Activated naive CD4-positive, alpha-beta T cell (primary cell): ENCODE measurements around the gene TOMM22.
"Not testable (repeated sequence)": the region's sequence is repeated elsewhere in the genome, so short reads cannot be mapped to it uniquely, and the experiment has no call there.

Experiments
- DNase-seq, 4 experiments: peaks; one replicate each; lab custom pipeline; 2025; lab: John Stamatoyannopoulos, UW

The TOMM22 gene

GRCh38 chr22:38681582-38682335, at the start of gene TOMM22:
Gene TOMM22 (plus strand): TSS chr22:38681957. CDS start chr22:38681979, 22 bp downstream.
- DNase-seq, result peak; percentile 75 to 77 (median 76)

GRCh38 chr22:38632528-38632927, 49.2 kb upstream of the TOMM22 start:
- no peak for DNase-seq

DNA sequence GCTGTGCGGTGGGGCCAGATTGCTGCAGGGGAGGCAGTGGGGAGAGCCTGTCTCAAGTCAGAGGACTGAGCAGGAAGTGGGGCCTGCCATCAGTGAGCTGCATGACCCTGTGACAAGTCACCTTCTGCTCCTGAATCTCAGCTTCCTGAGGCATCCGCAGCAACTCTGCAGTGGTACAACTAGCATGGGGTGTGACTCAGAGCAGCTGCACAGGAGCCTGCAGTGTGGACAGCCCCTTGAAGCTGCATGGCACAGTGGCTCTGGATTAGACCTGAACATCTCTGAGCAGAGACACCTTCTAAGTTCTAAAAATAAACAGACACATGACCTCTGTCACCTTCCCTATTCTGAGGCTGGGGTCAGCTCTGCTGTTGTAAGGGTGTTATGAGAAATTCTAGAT, 43.5 kb upstream of the TOMM22 start:
- no peak for DNase-seq

GRCh38 chr22:38638728-38639127, 43.0 kb upstream of the TOMM22 start:
- no peak for DNase-seq

DNA sequence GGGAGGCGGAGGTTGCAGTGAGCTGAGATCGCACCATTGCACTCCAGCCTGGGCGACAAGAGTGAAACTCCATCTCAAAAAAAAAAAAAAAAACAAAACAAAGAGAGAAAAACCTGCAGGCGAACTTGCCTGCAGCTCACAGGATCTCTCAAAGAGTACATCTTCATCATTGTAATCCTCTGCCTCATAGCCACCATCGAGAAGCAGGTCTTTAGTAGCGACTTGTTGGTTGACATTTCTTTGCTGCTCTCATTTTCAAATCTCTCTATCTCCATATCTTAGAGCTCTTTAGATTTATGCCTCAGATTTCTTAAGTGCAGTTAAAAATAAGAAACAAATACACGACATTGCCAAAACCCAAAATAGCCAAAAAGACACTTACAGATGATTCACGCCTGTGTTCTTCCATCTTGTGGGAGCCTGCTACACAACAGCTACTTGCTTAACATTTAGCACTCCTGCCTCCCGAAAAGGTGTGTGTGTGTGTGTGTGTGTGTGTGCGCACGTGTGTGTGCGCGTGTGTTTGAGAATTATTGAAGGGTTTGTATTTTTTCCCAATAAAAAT, 40.2 kb upstream of the TOMM22 start:
- DNase-seq, result no peak

GRCh38 chr22:38644245-38644644, 37.5 kb upstream of the TOMM22 start:
- DNase-seq, result not testable (repeated sequence)

GRCh38 chr22:38645430-38645829, 36.3 kb upstream of the TOMM22 start:
- no peak for DNase-seq

DNA sequence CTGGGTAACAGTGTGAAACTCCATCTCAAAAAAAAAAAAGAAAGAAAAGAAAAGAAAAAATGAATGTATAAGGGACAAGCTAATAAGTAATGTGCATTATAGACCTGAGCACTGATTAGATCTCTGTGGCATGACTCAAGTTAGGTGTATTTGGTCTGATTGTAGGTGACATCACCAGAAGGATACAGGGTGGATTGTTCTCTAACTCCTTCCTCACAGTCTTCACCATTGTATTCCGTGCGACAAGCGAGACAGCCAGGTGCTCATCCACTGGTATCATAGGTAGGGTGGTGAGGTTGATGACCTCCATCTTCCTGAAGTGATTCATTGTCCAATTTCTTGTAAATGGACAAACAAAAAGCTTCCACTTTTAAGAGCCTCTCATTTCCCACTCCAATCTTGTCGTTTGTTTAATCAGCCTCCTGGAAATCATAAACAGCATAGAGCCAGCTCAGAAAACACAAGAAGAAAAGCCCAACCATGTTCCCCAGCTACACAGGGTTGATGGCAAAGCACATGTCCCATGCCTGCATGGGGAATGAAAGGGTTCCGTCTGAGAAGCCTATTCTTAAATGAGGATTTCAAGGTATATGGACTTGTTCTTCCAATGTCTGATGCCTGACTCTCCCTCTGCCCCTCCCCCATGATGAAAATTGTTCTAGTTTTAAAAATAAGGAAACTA, 31.8 kb upstream of the TOMM22 start:
- DNase-seq, result no peak

GRCh38 chr22:38652859-38653258, 28.9 kb upstream of the TOMM22 start:
- DNase-seq, result no peak

DNA sequence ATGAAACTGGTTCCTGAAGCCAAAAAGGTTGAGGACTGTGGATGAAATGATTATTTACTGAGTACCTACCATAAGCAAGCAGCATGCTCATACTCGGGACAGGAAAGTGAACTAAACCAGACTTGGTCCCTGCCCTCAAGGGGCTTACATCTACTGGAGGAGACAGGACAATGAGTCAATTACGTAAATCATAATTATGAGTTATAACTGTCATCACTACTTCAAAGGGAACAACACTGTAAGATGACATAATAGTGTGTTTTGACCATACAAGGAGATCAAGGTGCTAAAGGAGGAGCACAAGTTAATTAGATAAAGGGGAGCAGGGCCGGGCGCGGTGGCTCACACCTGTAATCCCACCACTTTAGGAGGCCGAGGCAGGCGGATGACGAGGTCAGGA, 28.0 kb upstream of the TOMM22 start:
- no peak for DNase-seq

DNA sequence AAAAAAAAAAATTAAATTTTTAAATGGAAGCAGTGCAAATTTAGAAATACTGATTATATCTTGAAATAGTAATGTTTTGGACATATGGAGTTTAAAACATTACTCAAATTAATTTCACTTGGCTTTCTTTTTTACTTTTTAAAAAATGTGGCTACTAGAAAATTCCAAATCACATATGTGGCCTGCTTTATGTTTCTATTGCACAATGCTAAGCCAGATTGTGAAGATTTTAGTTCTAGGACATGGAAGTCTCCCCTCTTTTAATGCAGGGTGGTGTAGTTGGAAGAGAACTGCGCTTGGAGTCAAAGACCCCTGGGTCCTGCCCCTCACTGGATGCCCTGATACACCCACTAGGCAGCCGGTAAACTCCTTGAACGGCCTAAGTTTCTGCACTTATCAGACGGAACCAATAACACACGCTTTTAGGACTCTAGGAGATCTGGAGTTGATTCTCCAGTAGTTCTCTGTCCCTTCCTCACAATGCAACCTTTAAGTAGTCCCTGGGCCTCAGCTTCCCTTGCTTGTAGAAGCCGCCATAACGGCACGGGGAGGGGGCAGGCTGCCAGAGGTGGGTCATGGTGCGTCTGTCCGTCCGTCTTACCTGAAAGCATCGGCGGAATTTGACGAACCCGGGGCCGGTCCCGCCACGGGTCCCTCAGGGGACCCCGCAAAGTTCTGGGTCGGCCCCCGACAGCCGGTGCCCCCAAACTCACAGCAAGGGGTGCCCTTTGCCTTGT, 26.1 kb upstream of the TOMM22 start:
- DNase-seq, result no peak

DNA sequence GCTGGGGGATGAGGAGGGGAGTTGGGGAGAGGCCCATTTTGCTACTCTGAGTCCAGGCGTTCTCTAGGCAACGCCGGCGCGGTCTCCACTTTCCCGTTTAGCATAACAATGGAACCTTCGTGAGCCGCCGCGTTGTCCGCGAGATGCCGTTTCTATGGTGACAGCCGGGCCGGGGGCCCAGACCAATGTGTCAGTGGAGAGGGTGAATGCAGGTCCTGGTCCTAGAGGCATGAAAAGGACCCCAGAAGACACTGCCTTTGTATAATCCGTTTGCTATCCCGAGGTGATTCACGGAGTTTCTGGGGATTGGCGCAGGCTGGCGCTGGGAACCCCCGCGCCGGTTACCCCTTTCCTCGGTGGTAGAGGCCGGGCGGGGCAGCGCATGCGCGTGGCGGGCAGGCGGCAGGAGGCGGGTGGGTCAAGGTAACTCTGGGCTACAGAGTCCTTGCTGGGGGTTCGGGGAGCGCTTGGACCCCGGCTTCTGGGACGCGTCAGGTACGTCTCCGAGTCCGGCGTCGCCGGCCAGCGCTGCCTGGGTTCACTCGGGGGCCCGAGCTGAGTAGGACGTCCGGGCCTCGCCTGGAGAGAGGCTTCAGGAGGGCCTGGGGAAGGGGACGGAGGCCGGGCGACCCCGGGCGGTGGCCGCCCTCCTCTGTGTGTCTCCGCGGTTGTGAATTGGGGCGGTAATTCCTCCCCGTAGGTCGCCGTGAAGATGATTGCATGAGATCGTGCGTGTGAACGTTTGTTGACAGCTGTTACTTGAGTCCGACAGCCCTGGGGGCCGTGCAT, 25.3 kb upstream of the TOMM22 start, which contains the start of the genes CBY1 and FAM227A:
CBY1 (plus strand) TSS at position 383 of the 789 bp plus-strand sequence. CDS start 11,417 bp downstream, outside the sequence.
FAM227A (minus strand) TSS at position 137 of the 789 bp plus-strand sequence. CDS start 6,224 bp downstream, outside the sequence.
- DNase-seq, result peak; percentile 68 to 89 (median 78)

DNA sequence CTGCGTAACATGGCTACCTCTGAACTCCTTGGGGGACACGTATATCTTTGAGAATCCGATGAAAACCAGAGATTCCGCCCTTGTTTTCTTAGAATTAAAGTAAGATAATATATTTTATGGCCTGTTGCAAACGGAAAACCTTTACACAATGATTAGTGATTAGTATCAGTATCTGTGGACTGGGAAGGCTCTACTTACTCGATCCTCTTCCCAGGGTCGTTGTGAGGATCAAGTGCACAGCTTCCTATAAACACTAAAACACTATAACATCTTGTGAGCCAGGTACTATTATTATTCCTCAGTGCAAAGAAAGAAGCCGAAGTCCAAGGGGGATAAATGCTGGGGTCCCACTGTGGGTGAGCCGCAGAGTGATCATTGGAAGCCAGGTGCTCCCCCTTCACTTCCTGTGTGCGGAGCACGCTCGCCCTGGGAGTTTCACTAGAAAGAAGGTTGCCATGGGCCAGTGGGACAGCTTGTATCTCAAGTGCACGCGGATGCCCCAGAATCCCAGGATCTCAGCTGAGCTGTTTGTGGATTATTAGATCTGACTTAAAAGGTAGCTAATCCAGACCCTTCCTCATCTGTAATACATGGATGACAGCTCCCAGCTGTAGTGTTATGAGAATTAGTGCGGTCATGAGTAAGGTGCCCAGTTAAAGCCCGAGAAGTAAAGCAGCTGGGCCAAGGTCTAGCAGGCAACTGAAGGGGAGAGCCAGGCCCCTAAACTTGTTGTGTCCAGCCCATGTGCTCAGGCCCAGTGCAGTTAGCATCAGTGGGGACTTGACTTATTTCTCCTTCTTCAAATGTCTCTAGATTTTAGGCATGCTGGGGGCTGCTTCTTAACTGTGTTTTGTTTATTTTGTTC, 24.5 kb upstream of the TOMM22 start:
- peak in 1 of 4 experiments; percentile 5 for DNase-seq

GRCh38 chr22:38674888-38675287, 6.9 kb upstream of the TOMM22 start:
- DNase-seq, result no peak

- no peak for DNase-seq
These were observed 5.9 kb upstream of the TOMM22 start for GRCh38 chr22:38675833-38676232.

- no peak for DNase-seq
These were observed 3.1 kb downstream of the TOMM22 start for GRCh38 chr22:38684895-38685294.

DNA sequence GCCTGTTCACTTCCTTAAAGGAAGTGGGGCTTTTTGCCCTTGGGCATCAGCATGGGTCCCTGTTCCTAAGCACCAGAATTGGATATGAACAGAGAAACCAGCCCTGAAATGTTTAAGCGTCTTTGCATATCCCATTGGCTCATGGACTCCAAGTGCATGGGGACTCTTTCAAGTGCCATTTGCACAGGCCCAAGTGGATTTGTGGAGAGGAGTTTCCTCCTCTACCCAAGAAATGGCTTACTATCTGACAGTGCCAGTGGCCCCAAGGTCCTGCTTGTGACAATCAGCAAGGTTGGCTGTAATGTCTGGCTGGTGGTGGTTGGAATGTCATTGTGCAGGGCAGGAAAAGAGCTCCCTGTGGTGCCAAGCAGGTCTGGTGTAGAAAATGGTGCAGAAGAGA, 4.0 kb downstream of the TOMM22 start:
- no peak for DNase-seq

DNA sequence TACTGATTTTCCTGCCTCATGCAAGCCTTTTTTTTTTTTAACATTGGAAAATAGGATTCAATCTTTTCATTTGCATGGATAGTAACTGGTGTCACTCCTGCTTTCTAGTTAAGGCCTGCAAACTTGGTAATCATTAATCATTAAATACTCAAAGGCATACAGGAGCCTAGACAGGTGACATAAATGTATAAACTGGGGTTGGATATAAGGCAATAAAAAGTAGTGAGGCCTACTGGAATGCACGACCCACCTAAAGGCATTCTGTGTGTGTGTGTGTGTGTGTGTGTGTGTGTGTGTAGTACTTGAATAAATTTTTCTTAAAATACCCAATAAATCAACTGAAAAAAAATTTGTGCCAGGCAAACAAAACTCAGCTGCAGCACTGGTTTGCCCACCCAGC, 7.9 kb downstream of the TOMM22 start:
- DNase-seq, result no peak

DNA sequence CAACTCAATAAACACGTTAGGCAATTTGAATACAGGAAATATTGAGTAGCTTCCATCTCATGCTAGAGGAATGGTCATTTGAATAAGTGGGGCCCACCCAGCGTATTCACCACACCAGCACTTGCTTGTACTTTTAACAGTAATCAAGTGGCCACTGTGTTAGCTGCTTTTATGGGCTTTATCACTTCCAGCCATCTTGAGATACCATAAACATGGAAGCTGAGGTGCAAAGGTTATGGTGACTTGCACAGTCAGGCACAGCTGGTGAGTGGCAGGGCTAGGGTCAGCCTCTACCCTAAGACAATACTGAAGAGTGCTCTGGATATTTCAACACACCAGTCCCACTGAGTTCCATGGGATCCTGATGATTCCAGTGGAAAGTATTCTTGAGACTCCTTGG, 12.3 kb downstream of the TOMM22 start:
- DNase-seq, result no peak

DNA sequence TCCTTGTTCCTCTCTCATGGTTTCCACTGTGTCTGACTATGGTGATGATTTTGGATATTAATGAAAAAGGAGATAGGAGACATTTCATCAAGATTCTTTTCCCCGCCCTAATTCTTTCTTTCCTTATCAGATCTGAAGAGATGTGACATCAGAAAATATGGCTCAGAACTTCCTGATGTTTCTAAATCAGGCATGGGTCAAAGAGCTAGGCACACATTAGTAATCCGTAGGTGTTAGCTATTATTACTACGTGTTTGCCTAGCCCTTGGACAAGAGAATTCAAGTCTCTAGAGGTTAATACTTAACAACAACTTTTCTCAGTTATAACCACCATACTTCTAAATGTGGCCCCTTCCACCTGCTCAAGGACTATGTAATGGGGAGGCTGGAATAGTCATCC, 13.2 kb downstream of the TOMM22 start:
- no peak for DNase-seq
